HG02571 (cell line): ENCODE data around the gene TAGLN.
"Not testable (repeated sequence)": the region's sequence is repeated elsewhere in the genome, so short reads cannot be mapped to it uniquely, and the experiment has no call there.

Source experiments
- ATAC-seq: cut with Tn5 transposase; IDR thresholded peaks from one replicate; pipeline ENCODE4 v1.9.1; 2021; ENCODE audit warnings: mild to moderate bottlenecking, moderate library complexity; ENCODE audit not compliant: unreplicated experiment

The TAGLN gene

GRCh38 chr11:117195258-117195657 lies 3.9 kb upstream of the TAGLN start:
- no peak for ATAC-seq

GRCh38 chr11:117195761-117196160 lies 3.4 kb upstream of the TAGLN start:
- no peak for ATAC-seq

GRCh38 chr11:117197006-117197405 lies 2.2 kb upstream of the TAGLN start:
- ATAC-seq, result no peak

- ATAC-seq, result no peak
Measured at GRCh38 chr11:117197516-117198456, 1.4 kb upstream of the TAGLN start.

GRCh38 chr11:117198613-117199012 lies 557 bp upstream of the TAGLN start:
- no peak for ATAC-seq

GRCh38 chr11:117199916-117200812 lies 994 bp downstream of the TAGLN start:
- ATAC-seq, result no peak

- ATAC-seq, result no peak
Measured at GRCh38 chr11:117200813-117201657, 1.9 kb downstream of the TAGLN start.

- ATAC-seq, result no peak
Measured at GRCh38 chr11:117201658-117202305, 2.6 kb downstream of the TAGLN start.

GRCh38 chr11:117202386-117203068 lies 3.4 kb downstream of the TAGLN start:
- no peak for ATAC-seq

- ATAC-seq, result no peak
Measured at GRCh38 chr11:117203069-117203407, 3.9 kb downstream of the TAGLN start.

- no peak for ATAC-seq
Measured at GRCh38 chr11:117204283-117205080, 5.3 kb downstream of the TAGLN start.

GRCh38 chr11:117205211-117205818 lies 6.1 kb downstream of the TAGLN start:
- no peak for ATAC-seq

- ATAC-seq, result not testable (repeated sequence)
Measured at GRCh38 chr11:117206111-117206510, 6.9 kb downstream of the TAGLN start.

GRCh38 chr11:117206859-117207258 lies 7.7 kb downstream of the TAGLN start:
- not testable (repeated sequence) for ATAC-seq

- not testable (repeated sequence) for ATAC-seq
Measured at GRCh38 chr11:117207481-117207880, 8.3 kb downstream of the TAGLN start.

GRCh38 chr11:117208710-117209109 lies 9.5 kb downstream of the TAGLN start:
- ATAC-seq, result not testable (repeated sequence)

- ATAC-seq, result not testable (repeated sequence)
Measured at GRCh38 chr11:117209351-117210125, 10.4 kb downstream of the TAGLN start.

GRCh38 chr11:117210620-117211019 lies 11.4 kb downstream of the TAGLN start:
- ATAC-seq, result no peak
